GM12873 (cell line): Measurements from ENCODE around the gene TTLL10.

Experiments
- TF ChIP-seq, protein P1 (sequence below): IDR thresholded peaks from 2 replicates; pipeline ENCODE4 v1.5.1; 2012; ENCODE audit warnings: low read depth, mild to moderate bottlenecking, moderate library complexity, low read length, control low read depth; ENCODE audit not compliant: insufficient read depth; ENCODE audit errors: missing control alignments

TTLL10 gene

DNA sequence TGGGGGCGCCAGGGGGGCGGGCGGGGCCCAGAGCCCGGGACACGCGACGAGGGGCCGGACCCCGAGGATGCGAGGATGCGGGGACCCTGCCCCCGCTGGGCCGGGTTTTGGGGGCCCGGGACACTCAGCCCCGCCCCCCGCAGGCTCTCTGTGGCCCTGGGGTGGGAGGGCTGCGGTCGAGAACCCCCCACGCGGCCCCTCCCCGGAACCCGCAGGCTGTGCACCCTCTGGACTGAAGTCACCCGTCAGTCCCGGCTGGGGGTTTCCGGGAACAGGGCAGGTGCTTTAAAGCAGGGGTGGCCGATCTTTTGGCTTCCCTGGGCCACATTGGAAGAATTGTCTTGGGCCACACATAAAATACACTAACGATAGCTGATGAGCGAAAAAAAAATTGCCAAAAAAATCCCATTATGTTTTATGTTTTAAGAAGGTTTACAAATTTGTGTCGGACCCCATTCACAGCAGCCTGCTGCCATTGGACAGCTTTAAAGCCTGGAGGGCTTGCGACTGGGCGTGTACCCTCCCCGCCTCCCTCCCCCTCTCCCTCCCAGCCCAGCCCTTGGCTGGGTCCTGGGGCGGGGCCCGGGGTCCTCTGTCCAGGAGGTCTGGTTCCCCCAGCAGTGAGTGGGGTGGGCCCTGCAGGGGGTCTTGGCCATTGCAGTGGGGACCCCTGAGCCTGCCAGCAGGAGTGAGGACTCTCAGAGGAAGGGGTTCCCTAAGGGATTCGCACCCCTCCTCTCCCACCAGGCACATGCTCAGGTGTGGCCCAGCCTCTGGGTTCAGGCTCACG is 36.2 kb upstream of the TTLL10 start:
- TF ChIP-seq, protein P1, sequence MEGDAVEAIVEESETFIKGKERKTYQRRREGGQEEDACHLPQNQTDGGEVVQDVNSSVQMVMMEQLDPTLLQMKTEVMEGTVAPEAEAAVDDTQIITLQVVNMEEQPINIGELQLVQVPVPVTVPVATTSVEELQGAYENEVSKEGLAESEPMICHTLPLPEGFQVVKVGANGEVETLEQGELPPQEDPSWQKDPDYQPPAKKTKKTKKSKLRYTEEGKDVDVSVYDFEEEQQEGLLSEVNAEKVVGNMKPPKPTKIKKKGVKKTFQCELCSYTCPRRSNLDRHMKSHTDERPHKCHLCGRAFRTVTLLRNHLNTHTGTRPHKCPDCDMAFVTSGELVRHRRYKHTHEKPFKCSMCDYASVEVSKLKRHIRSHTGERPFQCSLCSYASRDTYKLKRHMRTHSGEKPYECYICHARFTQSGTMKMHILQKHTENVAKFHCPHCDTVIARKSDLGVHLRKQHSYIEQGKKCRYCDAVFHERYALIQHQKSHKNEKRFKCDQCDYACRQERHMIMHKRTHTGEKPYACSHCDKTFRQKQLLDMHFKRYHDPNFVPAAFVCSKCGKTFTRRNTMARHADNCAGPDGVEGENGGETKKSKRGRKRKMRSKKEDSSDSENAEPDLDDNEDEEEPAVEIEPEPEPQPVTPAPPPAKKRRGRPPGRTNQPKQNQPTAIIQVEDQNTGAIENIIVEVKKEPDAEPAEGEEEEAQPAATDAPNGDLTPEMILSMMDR: no peak

DNA sequence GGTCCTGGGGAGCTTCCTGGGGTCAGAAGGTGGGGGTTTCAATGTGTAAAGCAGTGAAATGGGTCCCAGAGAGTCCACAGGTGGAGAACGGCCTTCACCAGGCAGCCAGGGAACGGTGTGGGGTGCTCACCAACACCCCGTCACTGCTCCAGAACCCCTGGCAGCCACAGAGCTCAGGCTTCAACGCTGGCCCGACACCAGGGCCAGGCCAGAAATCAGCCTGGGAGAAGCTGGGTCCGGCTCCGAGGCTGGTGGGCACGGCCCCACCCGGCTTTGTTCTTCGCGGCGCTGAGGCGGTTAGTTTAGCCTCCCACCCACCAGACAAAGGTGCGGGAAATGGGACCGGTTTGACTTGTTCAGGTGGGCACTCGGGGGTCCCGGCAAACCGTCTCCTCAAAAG is 33.0 kb upstream of the TTLL10 start:
- TF ChIP-seq, protein P1: no peak

DNA sequence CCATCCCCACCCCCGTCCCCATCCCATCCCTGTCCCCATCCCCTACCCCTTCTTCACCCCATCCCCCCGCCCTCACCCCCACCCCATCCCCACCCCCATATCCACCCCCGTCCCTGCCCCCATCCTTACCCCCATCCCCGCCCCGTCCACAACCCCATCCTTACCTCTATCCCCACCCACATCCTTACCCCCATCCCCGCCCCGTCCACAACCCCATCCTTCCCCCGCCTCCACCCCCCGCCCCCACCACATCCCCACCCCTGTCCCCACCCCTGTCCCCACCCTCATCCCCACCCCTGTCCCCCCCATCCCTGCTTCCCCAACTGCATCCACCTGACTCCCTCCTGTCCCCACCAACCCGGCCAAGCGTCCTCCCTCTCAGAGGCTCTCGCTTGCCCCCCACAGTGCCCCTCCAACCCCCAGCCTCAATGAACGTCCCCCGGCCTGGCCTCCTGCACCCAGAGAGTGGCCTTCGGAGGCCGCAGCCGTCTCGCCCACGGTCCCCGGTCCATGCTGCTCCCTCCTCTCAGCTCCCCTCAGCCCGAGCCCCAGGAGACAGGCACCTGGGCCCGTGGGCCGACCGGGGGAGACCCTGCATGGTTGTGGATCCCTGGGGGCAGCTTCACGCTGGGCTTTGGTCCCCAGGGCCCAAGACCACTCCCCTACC is 32.3 kb upstream of the TTLL10 start:
- TF ChIP-seq, protein P1: no peak

DNA sequence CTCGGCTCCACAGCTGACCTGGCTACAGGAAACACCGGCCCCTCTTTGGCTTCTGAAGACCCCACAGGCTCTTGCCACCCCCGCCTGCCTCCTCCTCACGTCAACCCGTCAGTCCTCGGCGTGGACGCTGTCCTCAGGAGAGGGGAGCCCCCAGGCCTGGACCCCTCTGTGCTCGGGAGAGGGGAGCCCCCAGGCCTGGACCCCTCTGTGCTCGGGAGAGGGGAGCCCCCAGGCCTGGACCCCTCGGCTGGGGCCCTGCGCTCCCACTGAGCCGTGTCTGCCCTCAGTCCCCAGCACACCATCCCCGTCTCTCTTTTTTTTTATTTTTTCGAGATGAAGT is 31.8 kb upstream of the TTLL10 start:
- TF ChIP-seq, protein P1: no peak

DNA sequence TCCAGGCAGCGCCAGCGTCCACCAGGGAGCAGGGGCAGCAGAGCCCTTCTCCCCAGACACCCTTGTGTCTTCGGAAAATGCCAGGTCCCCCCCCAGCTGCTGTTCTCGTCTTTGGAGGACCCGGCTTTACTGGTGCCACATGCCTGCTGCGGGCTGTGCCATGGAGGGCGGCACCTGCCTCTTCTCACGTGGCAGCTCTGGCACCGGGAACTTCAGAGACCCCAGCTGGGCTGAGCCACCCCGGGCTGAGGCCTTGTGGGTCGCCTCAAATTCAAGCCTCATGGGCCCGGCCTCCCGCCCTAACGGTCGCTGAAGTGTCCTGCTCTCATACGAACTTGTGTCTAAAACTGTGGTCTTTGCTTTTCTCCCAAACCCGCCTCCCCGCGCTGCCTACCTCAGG is 30.8 kb upstream of the TTLL10 start:
- TF ChIP-seq, protein P1: no peak

DNA sequence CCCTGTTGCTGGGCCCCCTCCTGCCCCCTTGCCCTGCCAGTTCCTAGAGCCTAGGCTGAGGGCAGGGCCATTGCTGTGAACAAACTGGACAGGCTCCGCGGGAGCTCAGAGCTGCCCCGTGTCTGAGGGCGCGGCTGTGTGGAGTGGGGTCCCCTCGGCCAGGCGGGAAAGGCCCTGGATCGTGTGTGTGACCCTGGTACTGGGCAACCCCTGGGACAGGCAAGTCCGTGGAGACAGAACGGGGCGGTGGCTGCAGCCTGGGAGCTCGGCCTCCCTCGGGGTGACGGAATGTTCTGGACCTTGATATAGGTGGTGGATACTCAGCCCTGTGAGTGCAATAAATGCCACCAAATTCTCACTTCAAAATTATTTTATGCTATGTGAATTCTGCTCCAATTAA is 30.0 kb upstream of the TTLL10 start:
- TF ChIP-seq, protein P1: no peak

DNA sequence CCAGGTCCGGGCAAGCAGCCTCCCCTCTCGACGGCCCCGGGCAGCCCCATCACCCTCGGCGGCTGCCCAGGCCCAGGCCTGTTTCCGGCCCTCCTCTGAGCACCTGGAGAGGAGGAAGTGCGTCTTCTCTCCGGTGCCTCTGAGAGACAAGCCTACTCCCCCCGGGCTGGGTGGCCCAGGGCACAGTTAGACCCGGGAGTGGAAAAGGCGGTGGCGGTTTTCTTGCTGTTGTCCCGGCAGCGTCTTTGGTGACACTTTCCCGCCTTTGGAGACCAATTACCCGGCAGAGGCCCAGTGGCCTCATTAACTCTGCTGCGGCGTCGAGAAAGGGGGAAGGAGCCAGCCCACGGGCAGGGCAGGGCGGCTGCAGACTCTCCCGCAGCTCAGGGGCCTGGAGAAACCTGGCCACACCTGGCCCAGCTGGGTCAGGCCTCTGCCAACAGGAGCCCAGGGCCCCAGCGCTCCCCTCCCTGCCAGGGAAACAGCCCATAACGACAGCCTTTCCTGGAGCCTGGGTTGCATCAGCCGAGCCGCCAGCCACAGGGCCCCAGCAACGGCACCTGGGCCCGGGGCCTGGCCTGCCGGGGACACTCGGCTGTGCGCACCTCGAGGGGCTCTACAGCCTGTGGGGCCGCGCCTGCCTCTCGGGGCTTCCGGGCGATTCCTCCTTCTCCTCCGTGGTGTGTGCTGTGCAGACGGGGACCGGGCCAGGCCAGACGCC is 29.4 kb upstream of the TTLL10 start:
- TF ChIP-seq, protein P1: no peak
